ENCODE results near the gene RFLNA.
"Not testable (repeated sequence)": the region's sequence is repeated elsewhere in the genome, so short reads cannot be mapped to it uniquely, and the experiment has no call there.

Gene RFLNA

GRCh38 chr12:124315372-124316044 lies 20.6 kb downstream of the RFLNA start:
- H3K4me3 Mint-ChIP-seq: no peak overlapping the region
- no peaks in the 10 kb centered on the region for H3K4me1 Mint-ChIP-seq (ENCODE audit: low read depth)
- H3K36me3 Mint-ChIP-seq (ENCODE audit: low read depth): no peaks in the 10 kb centered on the region
- no peaks in the 10 kb centered on the region for H3K9me3 Mint-ChIP-seq
- H3K27ac Mint-ChIP-seq: no peak overlapping the region
- H3K27me3 Mint-ChIP-seq (ENCODE audit: low read depth): no peaks in the 10 kb centered on the region

GRCh38 chr12:124316257-124316900 lies 21.5 kb downstream of the RFLNA start:
- Mint-ChIP-seq H3K9me3 (no peaks in the 10 kb centered on the region), H3K27me3 (ENCODE audit: low read depth) (no peaks in the 10 kb centered on the region), H3K27ac (no peak overlapping the region)

GRCh38 chr12:124317400-124317799 lies 22.5 kb downstream of the RFLNA start:
- H3K36me3 Mint-ChIP-seq (ENCODE audit: low read depth): peaks cover 1% of the 10 kb centered on the region
- no peak overlapping the region for H3K4me3 Mint-ChIP-seq
- H3K4me1 Mint-ChIP-seq (ENCODE audit: low read depth): no peaks in the 10 kb centered on the region
- H3K9me3 Mint-ChIP-seq: no peaks in the 10 kb centered on the region
- H3K27ac Mint-ChIP-seq: no peak overlapping the region
- no peaks in the 10 kb centered on the region for H3K27me3 Mint-ChIP-seq (ENCODE audit: low read depth)

More at GRCh38 chr12:124316257-124316900, 21.5 kb downstream of the RFLNA start:
- H3K36me3 Mint-ChIP-seq (ENCODE audit: low read depth): no peaks in the 10 kb centered on the region
- no peaks in the 10 kb centered on the region for H3K4me1 Mint-ChIP-seq (ENCODE audit: low read depth)
- H3K4me3 Mint-ChIP-seq: no peak overlapping the region

GRCh38 chr12:124318278-124319020 lies 23.6 kb downstream of the RFLNA start:
- no peak overlapping the region for H3K4me3 Mint-ChIP-seq
- peaks cover 3% of the 10 kb centered on the region for H3K36me3 Mint-ChIP-seq (ENCODE audit: low read depth)
- H3K9me3 Mint-ChIP-seq: no peaks in the 10 kb centered on the region
- H3K27me3 Mint-ChIP-seq (ENCODE audit: low read depth): no peaks in the 10 kb centered on the region
- H3K27ac Mint-ChIP-seq: no peak overlapping the region
- H3K4me1 Mint-ChIP-seq (ENCODE audit: low read depth): no peaks in the 10 kb centered on the region

- H3K9me3 Mint-ChIP-seq: peaks cover 10% of the 10 kb centered on the region
- H3K27me3 Mint-ChIP-seq (ENCODE audit: low read depth): no peaks in the 10 kb centered on the region
- H3K27ac Mint-ChIP-seq: no peak overlapping the region
- H3K4me3 Mint-ChIP-seq: no peak overlapping the region
- peaks cover 13% of the 10 kb centered on the region for H3K36me3 Mint-ChIP-seq (ENCODE audit: low read depth)
- no peaks in the 10 kb centered on the region for H3K4me1 Mint-ChIP-seq (ENCODE audit: low read depth)
Measured at GRCh38 chr12:124319368-124320050, 24.6 kb downstream of the RFLNA start.

- H3K4me3 Mint-ChIP-seq: no peak overlapping the region
- peaks cover 17% of the 10 kb centered on the region for H3K9me3 Mint-ChIP-seq
- no peak overlapping the region for H3K27ac Mint-ChIP-seq
- H3K36me3 Mint-ChIP-seq (ENCODE audit: low read depth): peaks cover 20% of the 10 kb centered on the region
- H3K4me1 Mint-ChIP-seq (ENCODE audit: low read depth): no peaks in the 10 kb centered on the region
- H3K27me3 Mint-ChIP-seq (ENCODE audit: low read depth): no peaks in the 10 kb centered on the region
Measured at GRCh38 chr12:124321040-124321481, 26.2 kb downstream of the RFLNA start.

- H3K27me3 Mint-ChIP-seq (ENCODE audit: low read depth): no peaks in the 10 kb centered on the region
Measured at GRCh38 chr12:124321556-124322270, 26.8 kb downstream of the RFLNA start.

GRCh38 chr12:124322271-124322998 lies 27.5 kb downstream of the RFLNA start:
- peaks cover 20% of the 10 kb centered on the region for H3K36me3 Mint-ChIP-seq (ENCODE audit: low read depth)
- peaks cover 17% of the 10 kb centered on the region for H3K9me3 Mint-ChIP-seq
- no peaks in the 10 kb centered on the region for H3K4me1 Mint-ChIP-seq (ENCODE audit: low read depth)
- H3K27me3 Mint-ChIP-seq (ENCODE audit: low read depth): no peaks in the 10 kb centered on the region
- H3K4me3 Mint-ChIP-seq: no peak overlapping the region
- no peak overlapping the region for H3K27ac Mint-ChIP-seq

More at GRCh38 chr12:124321556-124322270, 26.8 kb downstream of the RFLNA start:
- peaks cover 17% of the 10 kb centered on the region for H3K9me3 Mint-ChIP-seq
- H3K4me1 Mint-ChIP-seq (ENCODE audit: low read depth): no peaks in the 10 kb centered on the region
- peaks cover 20% of the 10 kb centered on the region for H3K36me3 Mint-ChIP-seq (ENCODE audit: low read depth)
- no peak overlapping the region for H3K27ac Mint-ChIP-seq
- no peak overlapping the region for H3K4me3 Mint-ChIP-seq

GRCh38 chr12:124322999-124323328 lies 28.1 kb downstream of the RFLNA start:
- peaks cover 17% of the 10 kb centered on the region for H3K9me3 Mint-ChIP-seq
- not testable (repeated sequence) for H3K4me3 Mint-ChIP-seq; H3K27me3 Mint-ChIP-seq (ENCODE audit: low read depth); H3K4me1 Mint-ChIP-seq (ENCODE audit: low read depth); H3K27ac Mint-ChIP-seq
- H3K36me3 Mint-ChIP-seq (ENCODE audit: low read depth): peaks cover 20% of the 10 kb centered on the region

GRCh38 chr12:124323771-124324530 lies 29.1 kb downstream of the RFLNA start:
- H3K27ac Mint-ChIP-seq: no peak overlapping the region
- peaks cover 17% of the 10 kb centered on the region for H3K9me3 Mint-ChIP-seq
- H3K36me3 Mint-ChIP-seq (ENCODE audit: low read depth): peaks cover 23% of the 10 kb centered on the region
- no peaks in the 10 kb centered on the region for H3K4me1 Mint-ChIP-seq (ENCODE audit: low read depth)
- no peaks in the 10 kb centered on the region for H3K27me3 Mint-ChIP-seq (ENCODE audit: low read depth)
- no peak overlapping the region for H3K4me3 Mint-ChIP-seq

- peaks cover 23% of the 10 kb centered on the region for H3K36me3 Mint-ChIP-seq (ENCODE audit: low read depth)
- no peak overlapping the region for H3K27ac Mint-ChIP-seq
- peaks cover 17% of the 10 kb centered on the region for H3K9me3 Mint-ChIP-seq
- H3K4me1 Mint-ChIP-seq (ENCODE audit: low read depth): no peaks in the 10 kb centered on the region
- no peaks in the 10 kb centered on the region for H3K27me3 Mint-ChIP-seq (ENCODE audit: low read depth)
- H3K4me3 Mint-ChIP-seq: no peak overlapping the region
Measured at GRCh38 chr12:124324803-124325705, 30.2 kb downstream of the RFLNA start.

- no peak overlapping the region for H3K27ac Mint-ChIP-seq
Measured at GRCh38 chr12:124326104-124326503, 31.2 kb downstream of the RFLNA start.

More at GRCh38 chr12:124326104-124326503, 31.2 kb downstream of the RFLNA start:
- no peaks in the 10 kb centered on the region for H3K27me3 Mint-ChIP-seq (ENCODE audit: low read depth)
- H3K4me3 Mint-ChIP-seq: no peak overlapping the region
- H3K9me3 Mint-ChIP-seq: peaks cover 17% of the 10 kb centered on the region
- no peaks in the 10 kb centered on the region for H3K4me1 Mint-ChIP-seq (ENCODE audit: low read depth)
- H3K36me3 Mint-ChIP-seq (ENCODE audit: low read depth): peaks cover 26% of the 10 kb centered on the region
